Karpas-422 (cell line): ENCODE data around the gene S100A7A. TPM values are rescaled to one million over a fixed set of nuclear protein-coding genes. Genes with fewer than 3 reads are reported as not detected.
"Not testable (repeated sequence)": the region's sequence is repeated elsewhere in the genome, so short reads cannot be mapped to it uniquely, and the experiment has no call there.

ENCODE experiments used
- DNase-seq: peaks from one replicate; pipeline ENCODE4 v3.0.0-alpha.2; 2015
- H2AFZ ChIP-seq: fragments of 200-600 bp; sonication (generic); 2 replicates; pipeline ENCODE4 v1.6.1; 2014; ENCODE audit warnings: antibody characterized with exemption, low read length, mixed read lengths
- H3K27ac ChIP-seq: fragments of 200-600 bp; sonication (generic); 2 replicates; pipeline ENCODE4 v1.5.1; 2014; ENCODE audit warnings: mild to moderate bottlenecking, low read length, moderate library complexity
- H3K27me3 ChIP-seq: fragments of 200-600 bp; sonication (generic); 2 replicates; pipeline ENCODE4 v1.6.1; 2014; ENCODE audit warnings: low read length, mixed read lengths
- H3K36me3 ChIP-seq: fragments of 200-600 bp; sonication (generic); 2 replicates; pipeline ENCODE4 v1.6.1; 2014; ENCODE audit warnings: low read length, mixed read lengths; ENCODE audit not compliant: insufficient read depth
- H3K4me1 ChIP-seq: fragments of 200-600 bp; sonication (generic); 2 replicates; pipeline ENCODE4 v1.6.1; 2014; ENCODE audit warnings: mild to moderate bottlenecking, low read length, mixed read lengths
- H3K4me2 ChIP-seq: fragments of 200-600 bp; sonication (generic); 2 replicates; pipeline ENCODE4 v1.6.1; 2014; ENCODE audit warnings: low read length, low read depth, mild to moderate bottlenecking; ENCODE audit not compliant: poor library complexity, severe bottlenecking
- H3K4me3 ChIP-seq: fragments of 200-600 bp; sonication (generic); 2 replicates; pipeline ENCODE4 v1.5.1; 2014; ENCODE audit warnings: mild to moderate bottlenecking, antibody characterized with exemption, low read length, mixed read lengths
- H3K79me2 ChIP-seq: fragments of 200-600 bp; sonication (generic); 2 replicates; pipeline ENCODE4 v1.6.1; 2014; ENCODE audit warnings: mild to moderate bottlenecking, low read length, mixed read lengths
- H3K9ac ChIP-seq: fragments of 200-600 bp; sonication (generic); 2 replicates; pipeline ENCODE4 v1.6.0; 2014; ENCODE audit warnings: low read length
- H3K9me2 ChIP-seq: fragments of 200-600 bp; sonication (generic), shearing (Covaris generic); replicated peaks from 2 replicates; pipeline ENCODE4 v1.6.0; 2014; ENCODE audit warnings: mild to moderate bottlenecking, low read length, moderate library complexity; ENCODE audit not compliant: insufficient read depth
- H3K9me3 ChIP-seq: fragments of 300-700, 200-600 bp; sonication (generic); 2 replicates; pipeline ENCODE4 v1.6.1; 2014; ENCODE audit warnings: low read length, mixed read lengths
- H4K20me1 ChIP-seq: fragments of 200-600 bp; sonication (generic); 2 replicates; pipeline ENCODE4 v1.6.1; 2014; ENCODE audit warnings: mild to moderate bottlenecking, antibody characterized with exemption, low read length, low read depth; ENCODE audit not compliant: insufficient read depth
- total RNA-seq: library from RNA; depleted of rRNA; stranded (reverse); fragments of >200 nt; shearing (Covaris generic); gene quantifications from 2 replicates; pipeline ENCODE4 v1.2.3, GENCODE V29; 2014; ENCODE audit warnings: low replicate concordance

S100A7A gene
- total RNA-seq, 1 experiment from 2014 or later = not detected

GRCh38 chr1:153441238-153441755, 25.0 kb downstream of the S100A7A start:
- Histone ChIP-seq H3K4me3 (no peak overlapping the region), H3K4me2 (no peak overlapping the region), H3K9me2 (no peaks in the 10 kb centered on the region), H3K36me3 (no peaks in the 10 kb centered on the region), H3K9ac (no peak overlapping the region), H3K9me3 (no peaks in the 10 kb centered on the region), H3K4me1 (no peaks in the 10 kb centered on the region), H3K79me2 (no peaks in the 10 kb centered on the region), H2AFZ (no peak overlapping the region), H3K27me3 (no peaks in the 10 kb centered on the region), H4K20me1 (no peaks in the 10 kb centered on the region), H3K27ac (no peak overlapping the region)
- no peak for DNase-seq

GRCh38 chr1:153443486-153443885, 27.2 kb downstream of the S100A7A start:
- Histone ChIP-seq H3K4me3 (no peak overlapping the region), H3K27ac (no peak overlapping the region), H3K79me2 (no peaks in the 10 kb centered on the region), H3K9ac (no peak overlapping the region), H3K4me2 (no peak overlapping the region), H3K27me3 (no peaks in the 10 kb centered on the region), H3K9me3 (no peaks in the 10 kb centered on the region), H4K20me1 (no peaks in the 10 kb centered on the region), H3K4me1 (no peaks in the 10 kb centered on the region), H3K36me3 (no peaks in the 10 kb centered on the region), H3K9me2 (no peaks in the 10 kb centered on the region), H2AFZ (no peak overlapping the region)
- DNase-seq = no peak

GRCh38 chr1:153444078-153444477, 27.8 kb downstream of the S100A7A start:
- peak; percentile 30 for DNase-seq
- no peak overlapping the region for H2AFZ ChIP-seq
- no peaks in the 10 kb centered on the region for H3K36me3 ChIP-seq
- H3K4me1 ChIP-seq = no peaks in the 10 kb centered on the region
- no peaks in the 10 kb centered on the region for H3K27me3 ChIP-seq
- H4K20me1 ChIP-seq = no peaks in the 10 kb centered on the region
- H3K4me3 ChIP-seq = no peak overlapping the region
- H3K79me2 ChIP-seq = no peaks in the 10 kb centered on the region
- H3K27ac ChIP-seq = no peak overlapping the region
- no peaks in the 10 kb centered on the region for H3K9me3 ChIP-seq
- H3K9ac ChIP-seq = no peak overlapping the region
- no peaks in the 10 kb centered on the region for H3K9me2 ChIP-seq
- H3K4me2 ChIP-seq = no peak overlapping the region

GRCh38 chr1:153447498-153448170, 31.3 kb downstream of the S100A7A start:
- Histone ChIP-seq H3K9me3 (no peaks in the 10 kb centered on the region), H3K9me2 (no peaks in the 10 kb centered on the region)

GRCh38 chr1:153448851-153449250, 32.5 kb downstream of the S100A7A start:
- H3K4me1 ChIP-seq, H3K9ac ChIP-seq, H3K4me3 ChIP-seq, H3K27ac ChIP-seq, H3K79me2 ChIP-seq, H3K9me2 ChIP-seq, H4K20me1 ChIP-seq, H3K4me2 ChIP-seq, H2AFZ ChIP-seq, DNase-seq, H3K27me3 ChIP-seq, H3K9me3 ChIP-seq, H3K36me3 ChIP-seq: not testable (repeated sequence)

More at GRCh38 chr1:153447498-153448170, 31.3 kb downstream of the S100A7A start:
- Histone ChIP-seq H3K27ac (no peak overlapping the region), H3K79me2 (no peaks in the 10 kb centered on the region), H4K20me1 (no peaks in the 10 kb centered on the region), H3K27me3 (no peaks in the 10 kb centered on the region), H3K4me3 (no peak overlapping the region), H2AFZ (no peak overlapping the region), H3K4me2 (no peak overlapping the region), H3K9ac (no peak overlapping the region), H3K4me1 (no peaks in the 10 kb centered on the region), H3K36me3 (no peaks in the 10 kb centered on the region)
- peak; percentile 16 for DNase-seq

- Histone ChIP-seq H3K9ac (no peak overlapping the region), H3K4me3 (no peak overlapping the region), H3K9me2 (no peaks in the 10 kb centered on the region), H3K4me1 (no peaks in the 10 kb centered on the region), H3K27me3 (no peaks in the 10 kb centered on the region), H3K9me3 (no peaks in the 10 kb centered on the region), H3K36me3 (no peaks in the 10 kb centered on the region), H4K20me1 (no peaks in the 10 kb centered on the region), H2AFZ (no peak overlapping the region), H3K27ac (no peak overlapping the region), H3K79me2 (no peaks in the 10 kb centered on the region), H3K4me2 (no peak overlapping the region)
- DNase-seq = peak; percentile 32
Observed at GRCh38 chr1:153456396-153456795, 40.1 kb downstream of the S100A7A start.

GRCh38 chr1:153459655-153460054, 43.3 kb downstream of the S100A7A start:
- no peak overlapping the region for H3K9ac ChIP-seq

GRCh38 chr1:153460551-153460950, 44.2 kb downstream of the S100A7A start, which contains the start of gene S100A7:
Gene S100A7 (minus strand): TSS chr1:153460651. CDS start chr1:153459013, 1,638 bp downstream.
- H3K79me2 ChIP-seq = no peaks in the 10 kb centered on the region
- no peaks in the 10 kb centered on the region for H3K9me2 ChIP-seq
- H3K4me2 ChIP-seq = no peak within 1 kb of the TSS
- peak; percentile 24 for DNase-seq
- H3K36me3 ChIP-seq = no peaks in the 10 kb centered on the region
- H3K4me3 ChIP-seq = no peak within 1 kb of the TSS
- H3K9ac ChIP-seq = no peak within 1 kb of the TSS
- no peak within 1 kb of the TSS for H3K27ac ChIP-seq
- H4K20me1 ChIP-seq = no peaks in the 10 kb centered on the region
- H3K27me3 ChIP-seq = no peaks in the 10 kb centered on the region
- no peaks in the 10 kb centered on the region for H3K9me3 ChIP-seq
- H2AFZ ChIP-seq = no peak within 1 kb of the TSS
- no peaks in the 10 kb centered on the region for H3K4me1 ChIP-seq

More at GRCh38 chr1:153459655-153460054, 43.3 kb downstream of the S100A7A start:
- H3K9me3 ChIP-seq = no peaks in the 10 kb centered on the region
- H3K4me1 ChIP-seq = no peaks in the 10 kb centered on the region
- H3K9me2 ChIP-seq = no peaks in the 10 kb centered on the region
- no peak overlapping the region for H3K27ac ChIP-seq
- peak; percentile 29 for DNase-seq
- no peak overlapping the region for H3K4me3 ChIP-seq
- H2AFZ ChIP-seq = no peak overlapping the region
- no peaks in the 10 kb centered on the region for H3K27me3 ChIP-seq
- H3K79me2 ChIP-seq = no peaks in the 10 kb centered on the region
- H4K20me1 ChIP-seq = no peaks in the 10 kb centered on the region
- no peaks in the 10 kb centered on the region for H3K36me3 ChIP-seq
- H3K4me2 ChIP-seq = no peak overlapping the region
